Glutamatergic neuron (in vitro differentiated cells): ENCODE data around the gene S100A14. TPM values are rescaled to one million over a fixed set of nuclear protein-coding genes. Genes with fewer than 3 reads are reported as not detected.
A peak's percentile ranks its signal among the peaks of the same experiment; 100 is the strongest.

ENCODE experiments used
- DNase-seq: peaks from one replicate; pipeline ENCODE4 v3.0.0; 2022
- H3K27ac Mint-ChIP-seq: one replicate; pipeline ENCODE4 v1.8.0; 2020; ENCODE audit warnings: mild to moderate bottlenecking, mixed read lengths, inconsistent platforms; ENCODE audit not compliant: unreplicated experiment
- H3K27me3 Mint-ChIP-seq: one replicate; pipeline ENCODE4 v1.8.0; 2020; ENCODE audit warnings: mild to moderate bottlenecking, moderate library complexity, mixed read lengths, inconsistent platforms; ENCODE audit not compliant: unreplicated experiment
- H3K36me3 Mint-ChIP-seq: one replicate; pipeline ENCODE4 v1.8.0; 2020; ENCODE audit warnings: mild to moderate bottlenecking, mixed read lengths, inconsistent platforms; ENCODE audit not compliant: unreplicated experiment
- H3K4me1 Mint-ChIP-seq: one replicate; pipeline ENCODE4 v1.8.0; 2020; ENCODE audit warnings: mild to moderate bottlenecking, low read depth, mixed read lengths, inconsistent platforms; ENCODE audit not compliant: unreplicated experiment
- H3K4me3 Mint-ChIP-seq: one replicate; pipeline ENCODE4 v1.8.0; 2020; ENCODE audit warnings: mild to moderate bottlenecking, mixed read lengths, inconsistent platforms; ENCODE audit not compliant: unreplicated experiment
- H3K9me3 Mint-ChIP-seq: one replicate; pipeline ENCODE4 v1.8.0; 2020; ENCODE audit warnings: mild to moderate bottlenecking, moderate library complexity, mixed read lengths, inconsistent platforms; ENCODE audit not compliant: unreplicated experiment
- CTCF ChIP-seq: fragments of 200-600 bp; sonication (generic); IDR thresholded peaks from one replicate; pipeline ENCODE4 v1.5.0; 2021; ENCODE audit not compliant: partially characterized antibody, unreplicated experiment
- total RNA-seq: library from RNA; stranded (reverse); fragmentation: NEBNext Ultra II Directional; extraction: Animal tissue kit (Norgen Biotek cat#: 25700); gene quantifications from one replicate; pipeline ENCODE4 v1.2.1, GENCODE V29; 2021; ENCODE audit not compliant: unreplicated experiment

Gene S100A14
- total RNA-seq, 1 donor from 2014 or later = not detected

- Mint-ChIP-seq H3K36me3 (peaks cover 10% of the 10 kb centered on the region), H3K9me3 (peaks cover 18% of the 10 kb centered on the region), H3K4me3 (no peak overlapping the region), H3K27ac (peak overlapping the region; percentile 63), H3K27me3 (peaks cover 24% of the 10 kb centered on the region), H3K4me1 (peaks cover 30% of the 10 kb centered on the region)
- DNase-seq = no peak
- no peak for TF ChIP-seq CTCF
Measured at GRCh38 chr1:153628638-153629342, 12.7 kb upstream of the S100A14 start.

- peak; percentile 12 for TF ChIP-seq CTCF
- peaks cover 11% of the 10 kb centered on the region for H3K36me3 Mint-ChIP-seq
- H3K4me1 Mint-ChIP-seq = peaks cover 33% of the 10 kb centered on the region
- H3K4me3 Mint-ChIP-seq = peak within 1 kb of the TSS; percentile 88
- no peak for DNase-seq
- H3K27ac Mint-ChIP-seq = peak within 1 kb of the TSS; percentile 93
- peaks cover 19% of the 10 kb centered on the region for H3K27me3 Mint-ChIP-seq
- peaks cover 14% of the 10 kb centered on the region for H3K9me3 Mint-ChIP-seq
Measured at GRCh38 chr1:153627715-153628626, 11.8 kb upstream of the S100A14 start, which contains the start of gene S100A1. Gene S100A1, plus strand, starts transcription at chr1:153628434. Its CDS starts 2,088 bp downstream, at chr1:153630522.

- peak; percentile 91 for DNase-seq
- Mint-ChIP-seq H3K4me3 (peak within 1 kb of the TSS; percentile 88), H3K27me3 (peaks cover 13% of the 10 kb centered on the region), H3K36me3 (peaks cover 11% of the 10 kb centered on the region), H3K9me3 (peaks cover 14% of the 10 kb centered on the region), H3K4me1 (peaks cover 35% of the 10 kb centered on the region), H3K27ac (peak within 1 kb of the TSS; percentile 93)
- peak; percentile 88 for TF ChIP-seq CTCF
Measured at GRCh38 chr1:153626904-153627714, 11.0 kb upstream of the S100A14 start, which contains the start of gene S100A13. Gene S100A13, minus strand, starts transcription at chr1:153627505. Its CDS starts 1,033 bp downstream, at chr1:153626472.

- Mint-ChIP-seq H3K27me3 (peaks cover 11% of the 10 kb centered on the region), H3K4me1 (peaks cover 35% of the 10 kb centered on the region), H3K9me3 (peaks cover 14% of the 10 kb centered on the region), H3K27ac (peak overlapping the region; percentile 93), H3K4me3 (peak overlapping the region; percentile 88), H3K36me3 (peaks cover 7% of the 10 kb centered on the region)
- DNase-seq = no peak
- TF ChIP-seq CTCF = no peak
Measured at GRCh38 chr1:153626477-153626903, 10.4 kb upstream of the S100A14 start.
